Skeletal muscle tissue (tissue), 4 donors: ENCODE measurements around the gene AFM. TPM values are rescaled to one million over a fixed set of nuclear protein-coding genes. Genes with fewer than 3 reads are reported as not detected.

Source experiments
- H3K27ac ChIP-seq: one replicate; pipeline ENCODE4 v1.7.0; 2013; ENCODE audit warnings: mild to moderate bottlenecking, low read depth, low read length, inconsistent platforms
- H3K27me3 ChIP-seq, 3 donors: one replicate each; pipeline ENCODE4 v1.7.0; 2013; ENCODE audit warnings: low read length in 3 of 3; ENCODE audit not compliant: control insufficient read depth in 3 of 3, insufficient read depth in 3 of 3
- H3K36me3 ChIP-seq, 3 donors: one replicate each; pipeline ENCODE4 v1.7.0; 2013; ENCODE audit warnings: low read length in 3 of 3; ENCODE audit not compliant: control insufficient read depth in 3 of 3, insufficient read depth in 3 of 3
- H3K4me1 ChIP-seq, 3 donors: one replicate each; pipeline ENCODE4 v1.7.0; 2013; ENCODE audit warnings: low read length in 3 of 3, mild to moderate bottlenecking in 3 of 3; ENCODE audit not compliant: control insufficient read depth in 3 of 3, insufficient read depth in 3 of 3
- H3K4me3 ChIP-seq, 3 donors: one replicate each; pipeline ENCODE4 v1.7.0; 2013; ENCODE audit warnings: low read length in 3 of 3
- H3K9ac ChIP-seq, 3 donors: one replicate each; pipeline ENCODE4 v1.7.0; 2013; ENCODE audit warnings: low read length in 3 of 3, mild to moderate bottlenecking in 3 of 3, moderate library complexity in 2 of 3, low read depth in 1 of 3
- H3K9me3 ChIP-seq, 3 donors: one replicate each; pipeline ENCODE4 v1.7.0; 2013; ENCODE audit warnings: low read length in 3 of 3; ENCODE audit not compliant: control insufficient read depth in 3 of 3
- total RNA-seq: library from RNA; depleted of rRNA; stranded (reverse); fragments of >200 nt; gene quantifications from one replicate; pipeline ENCODE4 v1.2.3, GENCODE V29; 2014
- donor health status: Osteomylitis.

AFM gene
- total RNA-seq, 1 donor from 2014 or later = not detected

- no peak overlapping the region for H3K27ac ChIP-seq
- H3K27me3 ChIP-seq = no peaks in the 10 kb centered on the region
- H3K9ac ChIP-seq = no peak overlapping the region
- no peaks in the 10 kb centered on the region for H3K4me1 ChIP-seq
- no peaks in the 10 kb centered on the region for H3K36me3 ChIP-seq
- no peak overlapping the region for H3K4me3 ChIP-seq
- no peaks in the 10 kb centered on the region for H3K9me3 ChIP-seq
Measured at GRCh38 chr4:73499996-73500765, 18.6 kb downstream of the AFM start.

- Histone ChIP-seq H3K27ac (no peak overlapping the region), H3K4me3 (no peak overlapping the region), H3K4me1 (no peaks in the 10 kb centered on the region), H3K9ac (no peak overlapping the region), H3K9me3 (no peaks in the 10 kb centered on the region), H3K27me3 (no peaks in the 10 kb centered on the region), H3K36me3 (no peaks in the 10 kb centered on the region)
Measured at GRCh38 chr4:73501664-73502265, 20.2 kb downstream of the AFM start.

- H3K9me3 ChIP-seq = no peaks in the 10 kb centered on the region
- H3K9ac ChIP-seq = no peak overlapping the region
- H3K27me3 ChIP-seq = no peaks in the 10 kb centered on the region
- no peaks in the 10 kb centered on the region for H3K4me1 ChIP-seq
- H3K27ac ChIP-seq = no peak overlapping the region
- no peaks in the 10 kb centered on the region for H3K36me3 ChIP-seq
- H3K4me3 ChIP-seq = no peak overlapping the region
Measured at GRCh38 chr4:73505567-73505966, 24.0 kb downstream of the AFM start.

DNA sequence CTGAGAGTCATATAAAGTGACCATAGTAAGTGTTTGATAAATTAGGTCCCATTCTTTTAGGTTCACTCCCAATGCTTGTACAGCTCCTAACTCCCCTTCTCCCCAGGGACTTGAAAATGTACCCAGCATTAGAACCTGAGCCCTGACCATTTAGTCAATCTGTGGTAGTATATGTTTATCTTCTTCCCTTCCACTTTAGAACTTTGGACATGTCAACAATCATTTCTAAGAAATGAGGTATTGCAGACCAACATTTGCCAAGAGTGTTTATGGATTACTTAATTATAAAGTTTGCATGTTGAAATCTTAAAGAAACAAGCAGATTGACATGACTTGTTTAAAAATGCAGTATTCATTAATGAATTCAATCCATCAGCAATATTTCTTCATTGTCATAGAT, 26.0 kb downstream of the AFM start:
- Histone ChIP-seq H3K36me3 (no peaks in the 10 kb centered on the region), H3K4me1 (no peaks in the 10 kb centered on the region), H3K4me3 (no peak overlapping the region), H3K9ac (no peak overlapping the region), H3K27me3 (no peaks in the 10 kb centered on the region), H3K9me3 (no peaks in the 10 kb centered on the region), H3K27ac (no peak overlapping the region)

- no peaks in the 10 kb centered on the region for H3K9me3 ChIP-seq
- no peaks in the 10 kb centered on the region for H3K36me3 ChIP-seq
- no peak overlapping the region for H3K9ac ChIP-seq
- no peaks in the 10 kb centered on the region for H3K4me1 ChIP-seq
- H3K27me3 ChIP-seq = no peaks in the 10 kb centered on the region
- H3K27ac ChIP-seq = no peak overlapping the region
- no peak overlapping the region for H3K4me3 ChIP-seq
Measured at GRCh38 chr4:73508651-73509050, 27.1 kb downstream of the AFM start.

DNA sequence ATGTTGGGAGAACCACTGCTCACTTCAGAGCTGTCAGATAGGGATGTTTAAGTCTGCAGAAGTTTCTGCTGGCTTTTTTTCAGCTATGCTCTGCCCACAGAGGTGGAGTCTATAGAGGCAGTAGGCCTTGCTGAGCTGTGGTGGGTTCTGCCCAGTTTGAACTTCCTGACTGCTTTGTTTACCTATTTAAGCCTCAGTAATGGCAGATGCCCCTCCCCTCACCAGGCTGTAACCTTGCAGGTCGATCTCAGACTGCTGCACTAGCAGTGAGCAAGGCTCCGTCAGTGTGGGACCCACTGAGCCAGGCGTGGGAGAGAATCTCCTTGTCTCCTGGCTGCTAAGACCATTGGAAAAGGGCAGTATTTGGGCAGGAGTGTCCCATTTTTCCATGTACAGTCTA, 36.8 kb downstream of the AFM start:
- Histone ChIP-seq H3K9me3 (no peaks in the 10 kb centered on the region), H3K27me3 (no peaks in the 10 kb centered on the region), H3K4me3 (no peak overlapping the region), H3K9ac (no peak overlapping the region), H3K27ac (no peak overlapping the region), H3K36me3 (no peaks in the 10 kb centered on the region), H3K4me1 (no peaks in the 10 kb centered on the region)

GRCh38 chr4:73520821-73521220, 39.3 kb downstream of the AFM start:
- no peaks in the 10 kb centered on the region for H3K36me3 ChIP-seq
- H3K9me3 ChIP-seq = no peaks in the 10 kb centered on the region
- H3K27ac ChIP-seq = no peak overlapping the region
- no peaks in the 10 kb centered on the region for H3K4me1 ChIP-seq
- no peak overlapping the region for H3K9ac ChIP-seq
- no peaks in the 10 kb centered on the region for H3K27me3 ChIP-seq
- no peak overlapping the region for H3K4me3 ChIP-seq

DNA sequence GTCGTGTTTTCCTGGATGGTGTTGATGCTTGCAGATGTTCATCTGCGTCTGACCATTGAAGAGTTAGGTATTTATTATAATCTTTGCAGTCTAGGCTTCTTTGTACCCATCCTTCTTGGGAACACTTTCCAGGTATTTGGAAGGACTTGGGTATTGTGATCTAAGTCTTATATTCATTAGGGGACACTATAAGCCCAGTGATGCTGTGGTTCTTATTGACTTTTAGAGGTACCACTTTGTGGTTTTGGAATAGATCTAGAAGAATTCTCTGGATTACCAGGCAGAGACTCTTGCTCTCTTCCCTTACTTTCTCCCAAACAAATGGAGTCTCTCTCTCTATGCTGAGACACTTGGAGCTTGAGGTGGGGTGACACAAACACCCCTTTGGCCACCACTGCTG, 41.6 kb downstream of the AFM start:
- Histone ChIP-seq H3K4me3 (no peak overlapping the region), H3K27ac (no peak overlapping the region), H3K9ac (no peak overlapping the region), H3K36me3 (no peaks in the 10 kb centered on the region), H3K4me1 (no peaks in the 10 kb centered on the region), H3K9me3 (no peaks in the 10 kb centered on the region), H3K27me3 (no peaks in the 10 kb centered on the region)

DNA sequence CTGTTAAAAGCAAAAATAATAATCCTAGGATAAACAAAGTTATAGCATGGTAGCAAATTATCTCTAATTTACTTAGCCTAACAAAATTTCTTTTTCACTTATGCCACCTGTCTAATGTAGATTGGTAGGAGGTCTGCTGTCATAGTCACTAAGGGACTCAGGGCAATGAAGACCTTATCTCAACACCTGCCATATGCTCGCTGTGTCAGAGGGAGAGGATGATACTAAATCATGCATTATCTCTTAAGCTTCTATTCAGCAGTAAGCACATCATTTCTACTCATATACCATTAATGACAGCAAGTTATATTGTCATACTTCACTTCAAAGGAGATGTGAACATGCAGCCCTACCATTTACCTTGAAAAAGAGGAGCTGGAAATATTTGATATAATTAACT, 44.1 kb downstream of the AFM start:
- H3K4me3 ChIP-seq = no peak overlapping the region
- no peaks in the 10 kb centered on the region for H3K27me3 ChIP-seq
- no peak overlapping the region for H3K27ac ChIP-seq
- H3K9ac ChIP-seq = no peak overlapping the region
- H3K4me1 ChIP-seq = no peaks in the 10 kb centered on the region
- no peaks in the 10 kb centered on the region for H3K9me3 ChIP-seq
- no peaks in the 10 kb centered on the region for H3K36me3 ChIP-seq

- Histone ChIP-seq H3K27ac (no peak overlapping the region), H3K27me3 (no peaks in the 10 kb centered on the region), H3K4me1 (no peaks in the 10 kb centered on the region), H3K9me3 (no peaks in the 10 kb centered on the region), H3K4me3 (no peak overlapping the region), H3K9ac (no peak overlapping the region), H3K36me3 (no peaks in the 10 kb centered on the region)
Measured at GRCh38 chr4:73527196-73527595, 45.7 kb downstream of the AFM start.
